Fibroblast of lung (primary cell): ENCODE measurements around the gene SERPINB6.

ENCODE experiments used
- EZH2 ChIP-seq: IDR thresholded peaks from 2 replicates; pipeline ENCODE4 v1.5.1; 2012; ENCODE audit warnings: low read length, control low read depth, mild to moderate bottlenecking; ENCODE audit errors: missing control alignments
- TF ChIP-seq, protein P1 (sequence below), 2 donors: IDR thresholded peaks in 1 of 2; conservative IDR thresholded peaks in 1 of 2; 1 replicate in 1 of 2; 2 replicates in 1 of 2; pipeline ENCODE4 v1.5.1; 2011 to 2012; ENCODE audit warnings: low read length in 2 of 2, control low read depth in 1 of 2, inconsistent platforms in 1 of 2, low read depth in 1 of 2, mild to moderate bottlenecking in 1 of 2

DNA sequence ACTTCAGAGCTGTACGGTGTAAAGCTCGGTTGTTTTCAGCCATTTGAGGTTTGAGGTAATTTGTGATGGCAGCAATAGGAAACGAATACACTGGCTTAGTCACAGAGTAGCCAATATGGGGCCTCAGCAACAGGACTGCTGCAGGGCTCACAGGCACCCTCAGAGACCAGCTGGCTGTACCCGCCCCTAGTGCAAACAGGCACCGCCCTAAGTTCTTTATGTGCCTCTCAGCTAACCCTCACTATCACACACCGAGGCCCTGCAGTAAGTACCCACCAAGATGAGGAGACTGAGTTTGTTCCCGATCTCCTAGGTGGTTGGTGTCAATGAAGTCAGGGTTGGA is 57.1 kb downstream of the SERPINB6 start:
- TF ChIP-seq, protein P1, sequence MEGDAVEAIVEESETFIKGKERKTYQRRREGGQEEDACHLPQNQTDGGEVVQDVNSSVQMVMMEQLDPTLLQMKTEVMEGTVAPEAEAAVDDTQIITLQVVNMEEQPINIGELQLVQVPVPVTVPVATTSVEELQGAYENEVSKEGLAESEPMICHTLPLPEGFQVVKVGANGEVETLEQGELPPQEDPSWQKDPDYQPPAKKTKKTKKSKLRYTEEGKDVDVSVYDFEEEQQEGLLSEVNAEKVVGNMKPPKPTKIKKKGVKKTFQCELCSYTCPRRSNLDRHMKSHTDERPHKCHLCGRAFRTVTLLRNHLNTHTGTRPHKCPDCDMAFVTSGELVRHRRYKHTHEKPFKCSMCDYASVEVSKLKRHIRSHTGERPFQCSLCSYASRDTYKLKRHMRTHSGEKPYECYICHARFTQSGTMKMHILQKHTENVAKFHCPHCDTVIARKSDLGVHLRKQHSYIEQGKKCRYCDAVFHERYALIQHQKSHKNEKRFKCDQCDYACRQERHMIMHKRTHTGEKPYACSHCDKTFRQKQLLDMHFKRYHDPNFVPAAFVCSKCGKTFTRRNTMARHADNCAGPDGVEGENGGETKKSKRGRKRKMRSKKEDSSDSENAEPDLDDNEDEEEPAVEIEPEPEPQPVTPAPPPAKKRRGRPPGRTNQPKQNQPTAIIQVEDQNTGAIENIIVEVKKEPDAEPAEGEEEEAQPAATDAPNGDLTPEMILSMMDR (conservative IDR thresholded peaks at IDR 0.05 in 1 of 2, IDR thresholded peaks at IDR 0.05 in 1 of 2; ENCODE audit: low read depth in 1 of 2, low read length in 2 of 2): no peak
- no peak for TF ChIP-seq EZH2
